Stimulated activated memory B cell treated with anti-CD40 and anti-IgM and Interleukin-4, amounts not matched to agents 10 μg/mL and 1 μg/mL and 100 μg/mL, for 72 hours (primary cell): Measurements from ENCODE around the gene DGKQ.

Source experiments
- ATAC-seq: fragments of 150-1000 bp; cut with Tn5 transposase; 2 replicates; pipeline ENCODE4 v1.10.0; 2021
- H3K27ac Mint-ChIP-seq: one replicate; pipeline ENCODE4 v1.8.0; 2022; ENCODE audit warnings: mild to moderate bottlenecking, mixed read lengths
- H3K27me3 Mint-ChIP-seq: one replicate; pipeline ENCODE4 v1.8.0; 2022; ENCODE audit warnings: mixed read lengths
- H3K36me3 Mint-ChIP-seq: one replicate; pipeline ENCODE4 v1.8.0; 2022; ENCODE audit warnings: mixed read lengths
- H3K4me1 Mint-ChIP-seq: one replicate; pipeline ENCODE4 v1.8.0; 2022; ENCODE audit warnings: mixed read lengths
- H3K4me3 Mint-ChIP-seq: one replicate; pipeline ENCODE4 v1.8.0; 2022; ENCODE audit warnings: mild to moderate bottlenecking, moderate library complexity, mixed read lengths
- H3K9me3 Mint-ChIP-seq: one replicate; pipeline ENCODE4 v1.8.0; 2022; ENCODE audit warnings: mixed read lengths

DGKQ gene

GRCh38 chr4:973431-974397, at the start of gene DGKQ:
TSS of gene DGKQ (minus strand) at chr4:973569. CDS start at chr4:973482, 87 bp downstream.
- peak; percentile 93 for ATAC-seq
- peaks cover 19% of the 10 kb centered on the region for H3K4me1 Mint-ChIP-seq
- H3K27ac Mint-ChIP-seq = no peak within 1 kb of the TSS
- H3K27me3 Mint-ChIP-seq = no peaks in the 10 kb centered on the region
- H3K36me3 Mint-ChIP-seq = no peaks in the 10 kb centered on the region
- H3K9me3 Mint-ChIP-seq = no peaks in the 10 kb centered on the region
- peak within 1 kb of the TSS; percentile 71 for H3K4me3 Mint-ChIP-seq

- ATAC-seq = no peak
- H3K36me3 Mint-ChIP-seq = peaks cover 10% of the 10 kb centered on the region
- H3K27me3 Mint-ChIP-seq = no peaks in the 10 kb centered on the region
- H3K4me3 Mint-ChIP-seq = no peak overlapping the region
- peaks cover 36% of the 10 kb centered on the region for H3K4me1 Mint-ChIP-seq
- peak overlapping the region; percentile 76 for H3K27ac Mint-ChIP-seq
- no peaks in the 10 kb centered on the region for H3K9me3 Mint-ChIP-seq
Observed at GRCh38 chr4:1022739-1023066, 49.3 kb upstream of the DGKQ start.

- no peaks in the 10 kb centered on the region for H3K27me3 Mint-ChIP-seq
- H3K36me3 Mint-ChIP-seq = peaks cover 10% of the 10 kb centered on the region
- peak overlapping the region; percentile 76 for H3K27ac Mint-ChIP-seq
- no peaks in the 10 kb centered on the region for H3K9me3 Mint-ChIP-seq
- peaks cover 41% of the 10 kb centered on the region for H3K4me1 Mint-ChIP-seq
- no peak for ATAC-seq
- H3K4me3 Mint-ChIP-seq = no peak overlapping the region
Observed at GRCh38 chr4:1022051-1022738, 48.8 kb upstream of the DGKQ start.

GRCh38 chr4:1021386-1022050, 48.1 kb upstream of the DGKQ start:
- H3K4me3 Mint-ChIP-seq = no peak overlapping the region
- H3K4me1 Mint-ChIP-seq = peaks cover 39% of the 10 kb centered on the region
- H3K36me3 Mint-ChIP-seq = peaks cover 10% of the 10 kb centered on the region
- no peaks in the 10 kb centered on the region for H3K9me3 Mint-ChIP-seq
- peak; percentile 84 for ATAC-seq
- H3K27me3 Mint-ChIP-seq = no peaks in the 10 kb centered on the region
- peak overlapping the region; percentile 76 for H3K27ac Mint-ChIP-seq

- H3K27me3 Mint-ChIP-seq = no peaks in the 10 kb centered on the region
- no peaks in the 10 kb centered on the region for H3K9me3 Mint-ChIP-seq
- H3K27ac Mint-ChIP-seq = peak overlapping the region; percentile 65
- H3K4me1 Mint-ChIP-seq = peaks cover 25% of the 10 kb centered on the region
- ATAC-seq = no peak
- peaks cover 4% of the 10 kb centered on the region for H3K36me3 Mint-ChIP-seq
- no peak overlapping the region for H3K4me3 Mint-ChIP-seq
Observed at GRCh38 chr4:1019729-1020470, 46.5 kb upstream of the DGKQ start.

- no peaks in the 10 kb centered on the region for H3K9me3 Mint-ChIP-seq
- H3K27me3 Mint-ChIP-seq = no peaks in the 10 kb centered on the region
- H3K4me3 Mint-ChIP-seq = no peak overlapping the region
- no peaks in the 10 kb centered on the region for H3K36me3 Mint-ChIP-seq
- no peak overlapping the region for H3K27ac Mint-ChIP-seq
- peaks cover 24% of the 10 kb centered on the region for H3K4me1 Mint-ChIP-seq
- ATAC-seq = no peak
Observed at GRCh38 chr4:1019320-1019719, 46.0 kb upstream of the DGKQ start.

- Mint-ChIP-seq H3K36me3 (no peaks in the 10 kb centered on the region), H3K27me3 (no peaks in the 10 kb centered on the region), H3K4me3 (no peak overlapping the region), H3K9me3 (no peaks in the 10 kb centered on the region), H3K27ac (peak overlapping the region; percentile 49), H3K4me1 (peaks cover 24% of the 10 kb centered on the region)
- no peak for ATAC-seq
Observed at GRCh38 chr4:1018147-1019020, 45.0 kb upstream of the DGKQ start.

- H3K4me1 Mint-ChIP-seq = peaks cover 26% of the 10 kb centered on the region
Observed at GRCh38 chr4:1017706-1018105, 44.3 kb upstream of the DGKQ start.

GRCh38 chr4:1017211-1017610, 43.8 kb upstream of the DGKQ start:
- H3K9me3 Mint-ChIP-seq = no peaks in the 10 kb centered on the region
- peaks cover 28% of the 10 kb centered on the region for H3K4me1 Mint-ChIP-seq
- ATAC-seq = no peak
- no peaks in the 10 kb centered on the region for H3K27me3 Mint-ChIP-seq
- H3K4me3 Mint-ChIP-seq = no peak overlapping the region
- no peak overlapping the region for H3K27ac Mint-ChIP-seq
- H3K36me3 Mint-ChIP-seq = no peaks in the 10 kb centered on the region

More at GRCh38 chr4:1017706-1018105, 44.3 kb upstream of the DGKQ start:
- no peaks in the 10 kb centered on the region for H3K27me3 Mint-ChIP-seq
- H3K4me3 Mint-ChIP-seq = no peak overlapping the region
- ATAC-seq = no peak
- H3K9me3 Mint-ChIP-seq = no peaks in the 10 kb centered on the region
- peak overlapping the region; percentile 49 for H3K27ac Mint-ChIP-seq
- H3K36me3 Mint-ChIP-seq = no peaks in the 10 kb centered on the region

- no peak for ATAC-seq
- no peaks in the 10 kb centered on the region for H3K36me3 Mint-ChIP-seq
- peaks cover 18% of the 10 kb centered on the region for H3K4me1 Mint-ChIP-seq
- H3K27ac Mint-ChIP-seq = no peak overlapping the region
- no peaks in the 10 kb centered on the region for H3K27me3 Mint-ChIP-seq
- H3K4me3 Mint-ChIP-seq = no peak overlapping the region
- H3K9me3 Mint-ChIP-seq = no peaks in the 10 kb centered on the region
Observed at GRCh38 chr4:1015746-1016145, 42.4 kb upstream of the DGKQ start.

GRCh38 chr4:1015179-1015578, 41.8 kb upstream of the DGKQ start:
- Mint-ChIP-seq H3K4me3 (no peak overlapping the region), H3K36me3 (no peaks in the 10 kb centered on the region), H3K4me1 (peaks cover 24% of the 10 kb centered on the region), H3K27me3 (no peaks in the 10 kb centered on the region), H3K27ac (no peak overlapping the region), H3K9me3 (no peaks in the 10 kb centered on the region)
- no peak for ATAC-seq

GRCh38 chr4:1014291-1015167, 41.2 kb upstream of the DGKQ start:
- Mint-ChIP-seq H3K9me3 (no peaks in the 10 kb centered on the region), H3K36me3 (no peaks in the 10 kb centered on the region), H3K27me3 (no peaks in the 10 kb centered on the region), H3K4me3 (no peak overlapping the region), H3K27ac (no peak overlapping the region), H3K4me1 (peaks cover 25% of the 10 kb centered on the region)
- ATAC-seq = no peak

- H3K4me1 Mint-ChIP-seq = peaks cover 35% of the 10 kb centered on the region
- H3K36me3 Mint-ChIP-seq = no peaks in the 10 kb centered on the region
- no peak for ATAC-seq
- H3K27ac Mint-ChIP-seq = no peak overlapping the region
- H3K9me3 Mint-ChIP-seq = no peaks in the 10 kb centered on the region
- H3K4me3 Mint-ChIP-seq = peak overlapping the region; percentile 38
- peaks cover 11% of the 10 kb centered on the region for H3K27me3 Mint-ChIP-seq
Observed at GRCh38 chr4:1013225-1014073, 40.1 kb upstream of the DGKQ start.
